ENCODE data around the gene ATAD3B.
"Not testable (repeated sequence)": the region's sequence is repeated elsewhere in the genome, so short reads cannot be mapped to it uniquely, and the experiment has no call there.

Gene ATAD3B

DNA sequence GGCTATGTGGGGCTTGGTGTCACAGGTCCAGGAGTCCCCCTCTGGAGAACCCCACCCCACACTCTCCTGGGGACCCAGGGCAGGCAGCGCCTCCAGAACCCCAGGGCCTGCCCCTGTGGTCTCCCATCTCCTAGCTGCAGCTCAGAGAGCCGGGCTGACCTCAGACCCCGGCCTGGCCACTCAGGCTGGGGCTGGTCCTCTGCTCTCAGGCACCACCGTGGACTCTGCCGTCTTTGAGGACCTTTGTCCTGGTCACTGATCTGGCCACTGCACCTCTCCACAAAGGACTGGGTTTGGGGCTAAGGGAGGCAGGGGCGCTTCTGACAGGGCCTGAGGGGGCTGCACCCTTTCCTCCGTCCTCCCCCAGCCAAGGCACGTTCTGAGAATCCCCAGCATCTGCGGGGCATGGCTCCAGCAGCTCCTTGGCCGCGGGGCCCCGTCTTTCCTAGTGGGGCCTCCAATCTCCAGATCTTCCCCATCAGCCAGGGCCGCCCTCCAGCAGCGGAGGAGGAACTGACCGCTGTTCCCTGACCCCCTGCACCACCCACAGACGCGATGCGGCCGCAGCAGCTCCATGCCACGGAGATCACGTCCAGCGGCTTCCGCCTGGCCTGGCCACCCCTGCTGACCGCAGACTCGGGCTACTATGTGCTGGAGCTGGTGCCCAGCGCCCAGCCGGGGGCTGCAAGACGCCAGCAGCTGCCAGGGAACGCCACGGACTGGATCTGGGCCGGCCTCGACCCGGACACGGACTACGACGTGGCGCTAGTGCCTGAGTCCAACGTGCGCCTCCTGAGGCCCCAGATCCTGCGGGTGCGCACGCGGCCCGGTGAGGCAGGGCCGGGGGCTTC lies 32.8 kb upstream of the ATAD3B start:
- Histone ChIP-seq H3K27ac (no peak overlapping the region), H3K36me3 (replicated peaks) (no peaks in the 10 kb centered on the region), H3K4me3 (ENCODE audit: low read depth, low read length) (no peak overlapping the region), H3K27me3 (replicated peaks) (no peaks in the 10 kb centered on the region)
- in situ Hi-C loops (cut with HindIII; ENCODE audit: low pct_ligation_motif_present, low sequenced_read_pairs), result no loop called here
- DNase-seq, result no peak
- TF ChIP-seq, protein P1, sequence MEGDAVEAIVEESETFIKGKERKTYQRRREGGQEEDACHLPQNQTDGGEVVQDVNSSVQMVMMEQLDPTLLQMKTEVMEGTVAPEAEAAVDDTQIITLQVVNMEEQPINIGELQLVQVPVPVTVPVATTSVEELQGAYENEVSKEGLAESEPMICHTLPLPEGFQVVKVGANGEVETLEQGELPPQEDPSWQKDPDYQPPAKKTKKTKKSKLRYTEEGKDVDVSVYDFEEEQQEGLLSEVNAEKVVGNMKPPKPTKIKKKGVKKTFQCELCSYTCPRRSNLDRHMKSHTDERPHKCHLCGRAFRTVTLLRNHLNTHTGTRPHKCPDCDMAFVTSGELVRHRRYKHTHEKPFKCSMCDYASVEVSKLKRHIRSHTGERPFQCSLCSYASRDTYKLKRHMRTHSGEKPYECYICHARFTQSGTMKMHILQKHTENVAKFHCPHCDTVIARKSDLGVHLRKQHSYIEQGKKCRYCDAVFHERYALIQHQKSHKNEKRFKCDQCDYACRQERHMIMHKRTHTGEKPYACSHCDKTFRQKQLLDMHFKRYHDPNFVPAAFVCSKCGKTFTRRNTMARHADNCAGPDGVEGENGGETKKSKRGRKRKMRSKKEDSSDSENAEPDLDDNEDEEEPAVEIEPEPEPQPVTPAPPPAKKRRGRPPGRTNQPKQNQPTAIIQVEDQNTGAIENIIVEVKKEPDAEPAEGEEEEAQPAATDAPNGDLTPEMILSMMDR (IDR thresholded peaks at IDR 0.05; ENCODE audit: low read depth, low read length, missing control alignments), result no peak

DNA sequence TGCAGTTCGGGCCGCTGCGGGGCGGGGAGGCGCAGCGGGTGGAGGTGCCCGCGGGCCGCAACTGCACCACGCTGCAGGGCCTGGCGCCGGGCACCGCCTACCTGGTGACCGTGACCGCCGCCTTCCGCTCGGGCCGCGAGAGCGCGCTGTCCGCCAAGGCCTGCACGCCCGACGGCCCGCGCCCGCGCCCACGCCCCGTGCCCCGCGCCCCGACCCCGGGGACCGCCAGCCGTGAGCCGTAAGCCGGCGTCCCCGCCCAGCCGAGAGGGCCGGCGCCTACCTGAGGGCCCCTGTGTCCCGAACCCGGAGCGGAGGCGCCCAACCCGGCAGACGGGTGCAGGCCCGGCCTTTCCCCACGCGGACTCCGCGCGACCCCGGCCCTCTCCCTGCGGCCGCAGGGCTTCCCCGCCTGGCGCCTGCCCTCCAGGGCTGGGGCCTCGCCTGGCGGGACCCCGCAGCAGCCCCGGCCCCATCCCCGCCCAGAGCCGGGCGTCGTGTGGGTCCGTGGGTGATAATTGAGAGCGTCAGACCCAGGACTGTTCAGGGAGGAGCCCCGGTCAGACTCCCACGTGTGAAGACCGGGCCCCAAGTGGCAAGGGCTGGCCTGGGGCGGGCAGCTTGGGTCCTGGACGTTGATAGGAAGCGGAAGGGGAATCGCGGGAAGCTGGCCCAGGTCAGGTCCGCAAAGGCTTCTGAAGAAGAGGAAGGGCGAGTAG lies 31.9 kb upstream of the ATAD3B start:
- Histone ChIP-seq H3K27me3 (replicated peaks) (no peaks in the 10 kb centered on the region), H3K27ac (no peak overlapping the region), H3K36me3 (replicated peaks) (no peaks in the 10 kb centered on the region), H3K4me3 (ENCODE audit: low read depth, low read length) (no peak overlapping the region)
- TF ChIP-seq, protein P1 (IDR thresholded peaks at IDR 0.05; ENCODE audit: low read depth, low read length, missing control alignments), result no peak
- in situ Hi-C loops (cut with HindIII; ENCODE audit: low pct_ligation_motif_present, low sequenced_read_pairs), result no loop called here
- DNase-seq, result no peak

GRCh38 chr1:1440262-1441001 lies 31.1 kb upstream of the ATAD3B start:
- TF ChIP-seq, protein P1 (IDR thresholded peaks at IDR 0.05; ENCODE audit: low read depth, low read length, missing control alignments), result no peak
- H3K27me3 ChIP-seq (replicated peaks), result no peaks in the 10 kb centered on the region
- DNase-seq, result no peak
- H3K4me3 ChIP-seq (ENCODE audit: low read depth, low read length), result no peak overlapping the region
- H3K27ac ChIP-seq, result no peak overlapping the region
- in situ Hi-C loops (cut with HindIII; ENCODE audit: low pct_ligation_motif_present, low sequenced_read_pairs), result no loop called here
- H3K36me3 ChIP-seq (replicated peaks), result no peaks in the 10 kb centered on the region

GRCh38 chr1:1441002-1441888 lies 30.3 kb upstream of the ATAD3B start:
- in situ Hi-C loops (cut with HindIII; ENCODE audit: low pct_ligation_motif_present, low sequenced_read_pairs), result no loop called here
- no peaks in the 10 kb centered on the region for H3K27me3 ChIP-seq (replicated peaks)
- no peaks in the 10 kb centered on the region for H3K36me3 ChIP-seq (replicated peaks)
- TF ChIP-seq, protein P1 (IDR thresholded peaks at IDR 0.05; ENCODE audit: low read depth, low read length, missing control alignments), result peak; percentile 90
- no peak for DNase-seq
- H3K27ac ChIP-seq, result no peak overlapping the region
- no peak overlapping the region for H3K4me3 ChIP-seq (ENCODE audit: low read depth, low read length)

GRCh38 chr1:1442069-1442770 lies 29.3 kb upstream of the ATAD3B start:
- TF ChIP-seq, protein P1 (IDR thresholded peaks at IDR 0.05; ENCODE audit: low read depth, low read length, missing control alignments), result no peak
- no peak overlapping the region for H3K27ac ChIP-seq
- H3K36me3 ChIP-seq (replicated peaks), result no peaks in the 10 kb centered on the region
- no peak for DNase-seq
- in situ Hi-C loops (cut with HindIII; ENCODE audit: low pct_ligation_motif_present, low sequenced_read_pairs), result no loop called here
- H3K4me3 ChIP-seq (ENCODE audit: low read depth, low read length), result no peak overlapping the region
- H3K27me3 ChIP-seq (replicated peaks), result no peaks in the 10 kb centered on the region

- in situ Hi-C loops (cut with HindIII; ENCODE audit: low pct_ligation_motif_present, low sequenced_read_pairs), result not testable (repeated sequence)
These were observed 24.9 kb upstream of the ATAD3B start for GRCh38 chr1:1446631-1447030.

More at GRCh38 chr1:1446631-1447030, 24.9 kb upstream of the ATAD3B start:
- H3K4me3 ChIP-seq (ENCODE audit: low read depth, low read length); DNase-seq; H3K27me3 ChIP-seq (replicated peaks); H3K36me3 ChIP-seq (replicated peaks); H3K27ac ChIP-seq: not testable (repeated sequence)

Measured in brain microvascular endothelial cell (primary cell).